ENCODE results near the gene GALNT18. TPM values are rescaled to one million over a fixed set of nuclear protein-coding genes. Genes with fewer than 3 reads are reported as not detected.
A peak's percentile ranks its signal among the peaks of the same experiment; 100 is the strongest.

The GALNT18 gene
- total and polyA plus RNA-seq, 8 donors, result 16.4 to 42.6 (median 23.0) TPM

- Histone ChIP-seq H3K4me3 (no peak overlapping the region), H3K27me3 (no peaks in the 10 kb centered on the region), H3K27ac (peak overlapping the region in 1 of 2 donors; percentile 8), H3K36me3 (no peaks in the 10 kb centered on the region), H3K9me3 (no peaks in the 10 kb centered on the region), H3K4me1 (peaks cover 30 to 48% of the 10 kb centered on the region in 2 donors)
- intact Hi-C loops (cut with DNase I), result no loop called here
- ATAC-seq, result no peak
- TF ChIP-seq CTCF (IDR thresholded peaks at IDR 0.05), result no peak
- peak in 1 of 4 donors; percentile 64 for DNase-seq
Measured at GRCh38 chr11:11579012-11579988, 42.5 kb downstream of the GALNT18 start.

- Histone ChIP-seq H3K9me3 (no peaks in the 10 kb centered on the region), H3K36me3 (no peaks in the 10 kb centered on the region), H3K27ac (peak overlapping the region; percentile 23 to 37), H3K4me1 (peaks cover 22 to 41% of the 10 kb centered on the region in 2 donors), H3K27me3 (no peaks in the 10 kb centered on the region), H3K4me3 (no peak overlapping the region)
- intact Hi-C loops (cut with DNase I), result no loop called here
- DNase-seq (no peak), ATAC-seq (peak; percentile 34)
- no peak for TF ChIP-seq CTCF (IDR thresholded peaks at IDR 0.05)
Measured at GRCh38 chr11:11577932-11578911, 43.6 kb downstream of the GALNT18 start.

GRCh38 chr11:11577251-11577855, 44.5 kb downstream of the GALNT18 start:
- peak overlapping the region; percentile 23 to 37 for H3K27ac ChIP-seq
- no peak for DNase-seq
- intact Hi-C loops (cut with DNase I), result no loop called here
- H3K27me3 ChIP-seq, result no peaks in the 10 kb centered on the region
- H3K36me3 ChIP-seq, result no peaks in the 10 kb centered on the region
- no peak for TF ChIP-seq CTCF (IDR thresholded peaks at IDR 0.05)
- no peaks in the 10 kb centered on the region for H3K9me3 ChIP-seq
- no peak overlapping the region for H3K4me3 ChIP-seq
- peaks cover 16 to 34% of the 10 kb centered on the region in 2 donors for H3K4me1 ChIP-seq
- ATAC-seq, result peak; percentile 52

- DNase-seq (no peak), ATAC-seq (no peak)
- peaks cover 14 to 39% of the 10 kb centered on the region in 2 donors for H3K4me1 ChIP-seq
- no peaks in the 10 kb centered on the region for H3K27me3 ChIP-seq
- intact Hi-C loops (cut with DNase I), result no loop called here
- TF ChIP-seq CTCF (IDR thresholded peaks at IDR 0.05), result no peak
- no peak overlapping the region for H3K27ac ChIP-seq
- no peaks in the 10 kb centered on the region for H3K9me3 ChIP-seq
- H3K4me3 ChIP-seq, result no peak overlapping the region
- no peaks in the 10 kb centered on the region for H3K36me3 ChIP-seq
Measured at GRCh38 chr11:11574373-11575287, 47.2 kb downstream of the GALNT18 start.
